Immature natural killer cell (primary cell): ENCODE results near the gene ESYT3. TPM values are rescaled to one million over a fixed set of nuclear protein-coding genes. Genes with fewer than 3 reads are reported as not detected.
"Not testable (repeated sequence)": the region's sequence is repeated elsewhere in the genome, so short reads cannot be mapped to it uniquely, and the experiment has no call there.

Source experiments
- DNase-seq, 3 donors: peaks; one replicate each; pipeline ENCODE4 v3.0.0; 2022; ENCODE audit warnings: mixed read lengths in 1 of 3
- H3K27ac Mint-ChIP-seq, 6 donors: one replicate each; pipeline ENCODE4 v1.8.0; 2020; ENCODE audit warnings: mixed read lengths in 6 of 6, mild to moderate bottlenecking in 5 of 6, inconsistent platforms in 4 of 6, moderate library complexity in 3 of 6
- H3K27me3 Mint-ChIP-seq, 3 donors: one replicate each; pipeline ENCODE4 v1.8.0; 2020 to 2021; ENCODE audit warnings: low read depth in 3 of 3, mild to moderate bottlenecking in 3 of 3, mixed read lengths in 3 of 3, moderate library complexity in 3 of 3, inconsistent platforms in 1 of 3
- H3K36me3 Mint-ChIP-seq, 3 donors: one replicate each; pipeline ENCODE4 v1.8.0; 2020; ENCODE audit warnings: mixed read lengths in 3 of 3, inconsistent platforms in 2 of 3, mild to moderate bottlenecking in 2 of 3
- H3K4me1 Mint-ChIP-seq, 2 donors: one replicate each; pipeline ENCODE4 v1.8.0; 2020; ENCODE audit warnings: inconsistent platforms in 2 of 2, mild to moderate bottlenecking in 2 of 2, mixed read lengths in 2 of 2, moderate library complexity in 1 of 2
- H3K4me3 Mint-ChIP-seq, 5 donors: one replicate each; pipeline ENCODE4 v1.8.0; 2020; ENCODE audit warnings: mild to moderate bottlenecking in 5 of 5, mixed read lengths in 5 of 5, inconsistent platforms in 3 of 5, moderate library complexity in 3 of 5
- H3K9me3 Mint-ChIP-seq, 6 donors: one replicate each; pipeline ENCODE4 v1.8.0; 2020; ENCODE audit warnings: mild to moderate bottlenecking in 6 of 6, mixed read lengths in 6 of 6, inconsistent platforms in 4 of 6, moderate library complexity in 3 of 6
- polyA plus RNA-seq, 3 donors: library from polyadenylated mRNA; unstranded; fragments of 300-500 nt; fragmentation: Illumina TruSeq; gene quantifications; one replicate each; pipeline ENCODE4 v1.2.3, GENCODE V29; 2021

Gene ESYT3
- polyA plus RNA-seq, 3 donors from 2014 or later: not detected

- peaks cover 5 to 6% (median 6%) of the 10 kb centered on the region in 3 donors for H3K27me3 Mint-ChIP-seq
- no peaks in the 10 kb centered on the region for H3K4me1 Mint-ChIP-seq
- no peak for DNase-seq
- H3K36me3 Mint-ChIP-seq: no peaks in the 10 kb centered on the region
- H3K9me3 Mint-ChIP-seq: no peaks in the 10 kb centered on the region
- no peak overlapping the region for H3K4me3 Mint-ChIP-seq
- H3K27ac Mint-ChIP-seq: no peak overlapping the region
Observed at GRCh38 chr3:138465925-138466324, 31.5 kb downstream of the ESYT3 start.

- no peak overlapping the region for H3K4me3 Mint-ChIP-seq
- H3K27ac Mint-ChIP-seq: no peak overlapping the region
- H3K36me3 Mint-ChIP-seq: no peaks in the 10 kb centered on the region
- no peaks in the 10 kb centered on the region for H3K4me1 Mint-ChIP-seq
- peaks cover 2 to 6% (median 6%) of the 10 kb centered on the region in 3 donors for H3K27me3 Mint-ChIP-seq
- DNase-seq: no peak
- no peaks in the 10 kb centered on the region for H3K9me3 Mint-ChIP-seq
Observed at GRCh38 chr3:138467931-138468330, 33.5 kb downstream of the ESYT3 start.

GRCh38 chr3:138468451-138468850 is 34.0 kb downstream of the ESYT3 start:
- Mint-ChIP-seq H3K4me1 (no peaks in the 10 kb centered on the region), H3K27me3 (peaks cover 2 to 6% (median 6%) of the 10 kb centered on the region in 3 donors), H3K36me3 (no peaks in the 10 kb centered on the region), H3K27ac (no peak overlapping the region), H3K4me3 (no peak overlapping the region), H3K9me3 (no peaks in the 10 kb centered on the region)
- no peak for DNase-seq

- no peaks in the 10 kb centered on the region for H3K36me3 Mint-ChIP-seq
- H3K27me3 Mint-ChIP-seq: peaks cover 2 to 6% (median 5%) of the 10 kb centered on the region in 3 donors
- no peak overlapping the region for H3K27ac Mint-ChIP-seq
- no peaks in the 10 kb centered on the region for H3K9me3 Mint-ChIP-seq
- no peak for DNase-seq
- H3K4me1 Mint-ChIP-seq: no peaks in the 10 kb centered on the region
- H3K4me3 Mint-ChIP-seq: no peak overlapping the region
Observed at GRCh38 chr3:138468886-138469285, 34.5 kb downstream of the ESYT3 start.

GRCh38 chr3:138469874-138470273 is 35.5 kb downstream of the ESYT3 start:
- DNase-seq: no peak
- Mint-ChIP-seq H3K4me3 (no peak overlapping the region), H3K27ac (no peak overlapping the region), H3K27me3 (peaks cover 2 to 6% (median 5%) of the 10 kb centered on the region in 3 donors), H3K4me1 (no peaks in the 10 kb centered on the region), H3K9me3 (no peaks in the 10 kb centered on the region), H3K36me3 (no peaks in the 10 kb centered on the region)

- no peaks in the 10 kb centered on the region for H3K9me3 Mint-ChIP-seq
- no peak for DNase-seq
- H3K27ac Mint-ChIP-seq: no peak overlapping the region
- H3K4me1 Mint-ChIP-seq: no peaks in the 10 kb centered on the region
- H3K36me3 Mint-ChIP-seq: no peaks in the 10 kb centered on the region
- H3K4me3 Mint-ChIP-seq: no peak overlapping the region
- peaks cover 2 to 6% (median 5%) of the 10 kb centered on the region in 3 donors for H3K27me3 Mint-ChIP-seq
Observed at GRCh38 chr3:138470687-138471086, 36.3 kb downstream of the ESYT3 start.

- no peak overlapping the region for H3K4me3 Mint-ChIP-seq
- H3K27ac Mint-ChIP-seq: no peak overlapping the region
- H3K27me3 Mint-ChIP-seq: peaks cover 2 to 6% (median 5%) of the 10 kb centered on the region in 3 donors
- DNase-seq: no peak
- no peaks in the 10 kb centered on the region for H3K36me3 Mint-ChIP-seq
- no peaks in the 10 kb centered on the region for H3K9me3 Mint-ChIP-seq
- no peaks in the 10 kb centered on the region for H3K4me1 Mint-ChIP-seq
Observed at GRCh38 chr3:138471481-138471880, 37.1 kb downstream of the ESYT3 start.

DNA sequence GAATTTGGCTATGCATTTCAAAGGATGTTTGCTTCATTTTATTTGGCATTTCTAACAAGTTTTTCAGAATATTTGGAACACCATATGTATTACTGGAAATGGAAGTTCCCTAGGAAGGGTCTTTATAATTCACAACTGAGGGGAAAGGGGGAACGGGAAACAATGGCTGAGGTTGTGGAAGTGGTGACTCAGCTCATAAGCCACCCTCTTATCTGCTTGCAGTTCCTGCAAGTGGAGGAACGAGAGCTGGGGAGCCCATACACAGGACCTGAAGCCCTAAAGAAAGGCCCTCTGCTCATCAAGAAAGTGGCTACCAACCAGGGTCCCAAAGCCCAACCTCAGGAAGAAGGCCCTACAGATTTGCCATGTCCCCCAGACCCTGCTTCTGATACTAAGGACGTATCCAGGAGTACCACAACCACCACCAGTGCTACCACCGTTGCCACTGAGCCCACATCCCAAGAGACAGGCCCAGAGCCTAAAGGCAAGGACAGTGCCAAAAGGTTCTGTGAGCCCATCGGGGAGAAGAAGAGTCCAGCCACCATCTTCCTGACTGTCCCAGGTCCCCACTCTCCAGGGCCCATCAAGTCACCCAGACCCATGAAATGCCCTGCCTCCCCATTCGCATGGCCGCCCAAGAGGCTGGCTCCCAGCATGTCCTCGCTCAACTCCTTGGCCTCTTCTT is 37.9 kb downstream of the ESYT3 start:
- DNase-seq: no peak
- H3K27me3 Mint-ChIP-seq: peaks cover 2 to 5% (median 5%) of the 10 kb centered on the region in 3 donors
- no peaks in the 10 kb centered on the region for H3K4me1 Mint-ChIP-seq
- H3K36me3 Mint-ChIP-seq: no peaks in the 10 kb centered on the region
- H3K9me3 Mint-ChIP-seq: no peaks in the 10 kb centered on the region
- H3K27ac Mint-ChIP-seq: no peak overlapping the region
- no peak overlapping the region for H3K4me3 Mint-ChIP-seq

GRCh38 chr3:138473391-138473790 is 39.0 kb downstream of the ESYT3 start:
- Mint-ChIP-seq H3K4me3 (no peak overlapping the region), H3K36me3 (no peaks in the 10 kb centered on the region), H3K27ac (no peak overlapping the region), H3K27me3 (peaks cover 0 to 2% (median 2%) of the 10 kb centered on the region in 3 donors), H3K4me1 (no peaks in the 10 kb centered on the region), H3K9me3 (no peaks in the 10 kb centered on the region)
- DNase-seq: no peak

DNA sequence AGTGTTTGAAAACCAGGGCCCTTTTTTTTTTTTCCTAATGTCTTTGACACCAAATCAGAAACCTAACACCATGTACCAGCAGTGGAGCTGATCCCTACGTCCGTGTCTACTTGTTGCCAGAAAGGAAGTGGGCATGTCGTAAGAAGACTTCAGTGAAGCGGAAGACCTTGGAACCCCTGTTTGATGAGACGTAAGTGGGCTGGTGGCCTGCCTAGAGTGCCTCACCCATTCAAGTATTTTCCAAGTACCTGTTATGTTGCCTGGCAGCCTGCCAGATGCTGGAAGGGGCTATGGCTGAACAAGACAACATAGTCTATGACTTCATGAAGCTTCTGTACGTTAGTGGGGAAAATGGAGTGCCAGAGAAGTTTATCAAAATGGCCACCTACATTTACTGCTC is 39.7 kb downstream of the ESYT3 start:
- no peak for DNase-seq
- Mint-ChIP-seq H3K27ac (no peak overlapping the region), H3K4me1 (no peaks in the 10 kb centered on the region), H3K27me3 (peaks cover 0 to 2% (median 0%) of the 10 kb centered on the region in 3 donors), H3K9me3 (no peaks in the 10 kb centered on the region), H3K4me3 (no peak overlapping the region), H3K36me3 (no peaks in the 10 kb centered on the region)

DNA sequence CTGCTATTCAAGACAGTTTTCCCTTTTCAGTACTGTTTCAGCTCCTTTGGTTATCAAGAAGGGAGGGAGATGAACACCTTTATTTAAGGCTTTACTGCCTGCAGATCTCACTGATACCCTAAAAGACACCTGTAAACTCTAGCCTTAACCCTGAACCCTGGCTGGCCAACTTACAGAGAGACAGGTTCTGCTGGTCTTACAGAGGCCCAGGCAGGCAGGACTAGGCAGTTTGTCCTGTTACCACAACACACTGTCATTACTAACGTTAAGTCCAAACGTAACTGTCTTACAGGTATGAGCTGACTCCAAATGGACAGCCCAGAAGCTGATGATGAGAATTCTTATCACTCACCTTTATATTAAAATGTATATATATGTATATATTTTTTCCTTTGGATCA is 42.1 kb downstream of the ESYT3 start:
- Mint-ChIP-seq H3K36me3 (no peaks in the 10 kb centered on the region), H3K27ac (no peak overlapping the region), H3K27me3 (no peaks in the 10 kb centered on the region), H3K4me3 (no peak overlapping the region), H3K4me1 (no peaks in the 10 kb centered on the region), H3K9me3 (no peaks in the 10 kb centered on the region)
- no peak for DNase-seq

DNA sequence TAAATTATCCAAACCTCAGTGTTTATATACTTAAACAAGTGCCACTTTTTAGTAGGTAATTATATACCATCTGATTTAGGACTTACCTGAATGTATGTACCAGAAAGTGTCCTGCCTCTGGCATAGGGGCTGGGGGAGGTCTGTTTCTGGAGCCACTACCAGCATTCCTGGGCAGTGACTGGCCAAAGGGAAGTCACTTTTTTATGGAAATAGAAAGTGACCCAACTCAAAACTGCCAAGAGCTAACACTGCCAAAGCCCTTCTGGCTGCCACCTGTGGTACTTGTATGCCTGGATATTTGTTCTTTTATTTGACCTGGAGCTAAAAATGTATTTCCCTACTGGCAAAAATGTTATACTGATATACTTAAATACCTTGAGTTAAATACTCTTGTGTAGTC is 42.7 kb downstream of the ESYT3 start:
- Mint-ChIP-seq H3K27me3 (no peaks in the 10 kb centered on the region), H3K4me1 (no peaks in the 10 kb centered on the region), H3K27ac (no peak overlapping the region), H3K9me3 (no peaks in the 10 kb centered on the region), H3K36me3 (no peaks in the 10 kb centered on the region), H3K4me3 (no peak overlapping the region)
- no peak for DNase-seq

DNA sequence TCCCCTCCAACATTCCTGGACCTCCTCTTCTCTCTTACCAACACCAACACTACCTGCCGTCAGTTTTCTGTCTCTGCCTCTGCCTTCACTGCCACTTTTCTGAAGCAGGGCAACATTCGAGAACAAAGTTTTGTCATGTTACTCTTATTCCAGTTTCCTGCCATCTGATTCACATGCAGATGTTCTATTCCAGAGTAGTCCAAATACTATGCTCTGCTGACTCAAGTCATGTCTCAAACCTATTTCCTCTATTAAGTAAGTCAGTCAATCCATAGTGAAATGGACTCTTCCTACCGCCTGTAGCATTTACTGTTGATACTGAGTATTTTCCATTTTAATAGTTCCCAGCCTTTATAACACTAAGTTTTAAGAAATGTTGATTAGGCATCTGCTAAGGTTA is 43.4 kb downstream of the ESYT3 start:
- DNase-seq: no peak
- H3K4me3 Mint-ChIP-seq: no peak overlapping the region
- H3K27me3 Mint-ChIP-seq: no peaks in the 10 kb centered on the region
- peaks cover 0 to 3% (median 0%) of the 10 kb centered on the region in 6 donors for H3K9me3 Mint-ChIP-seq
- no peaks in the 10 kb centered on the region for H3K36me3 Mint-ChIP-seq
- peak overlapping the region in 1 of 6 donors; percentile 1 for H3K27ac Mint-ChIP-seq
- no peaks in the 10 kb centered on the region for H3K4me1 Mint-ChIP-seq

DNA sequence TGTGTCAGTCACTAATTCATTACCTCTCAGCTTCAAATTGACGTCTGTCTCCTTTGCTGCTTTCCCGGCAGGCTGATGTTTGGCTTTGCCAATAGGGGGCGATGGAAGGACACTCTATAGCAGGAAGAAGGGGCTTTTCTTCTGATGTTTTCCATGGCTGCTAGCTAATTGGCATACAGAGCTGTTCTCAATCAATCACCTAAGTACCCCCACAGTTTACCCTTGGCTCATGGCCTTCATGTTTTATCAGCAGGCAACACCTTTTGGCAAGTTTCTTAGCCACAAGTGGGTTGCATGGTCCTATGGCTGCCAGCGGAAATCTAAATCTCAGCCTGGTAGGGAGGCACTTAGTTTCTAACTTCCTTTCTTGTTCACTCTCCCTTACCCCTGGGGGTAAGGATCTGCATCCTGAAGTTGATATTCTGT is 45.0 kb downstream of the ESYT3 start:
- Mint-ChIP-seq H3K9me3 (peaks cover 0 to 5% (median 3%) of the 10 kb centered on the region in 6 donors), H3K4me3 (no peak overlapping the region), H3K36me3 (no peaks in the 10 kb centered on the region), H3K4me1 (no peaks in the 10 kb centered on the region), H3K27me3 (no peaks in the 10 kb centered on the region), H3K27ac (no peak overlapping the region)
- no peak for DNase-seq

GRCh38 chr3:138484672-138485071 is 50.3 kb downstream of the ESYT3 start:
- not testable (repeated sequence) for DNase-seq, H3K27me3 Mint-ChIP-seq, H3K27ac Mint-ChIP-seq, H3K4me3 Mint-ChIP-seq, H3K4me1 Mint-ChIP-seq
- Mint-ChIP-seq H3K36me3 (peaks cover 0 to 16% (median 14%) of the 10 kb centered on the region in 3 donors), H3K9me3 (peaks cover 25 to 47% (median 41%) of the 10 kb centered on the region in 6 donors)
